Sciatic nerve (tissue), 2 donors: Measurements from ENCODE around the gene RAX2. TPM values are rescaled to one million over a fixed set of nuclear protein-coding genes. Genes with fewer than 3 reads are reported as not detected.

Experiments used
- ATAC-seq: fragments of 200-7000 bp; cut with Tn5 transposase; one replicate; pipeline ENCODE4 v1.9.1; 2020; ENCODE audit warnings: mild to moderate bottlenecking, moderate library complexity
- DNase-seq: peaks from one replicate; pipeline ENCODE4 v3.0.0-alpha.2; 2020; ENCODE audit warnings: low spot score
- intact Hi-C: fragments of 100-400 bp; cut with DNase I; formaldehyde crosslinking; loops from one replicate; pipeline ENCODE4 v1.14.2; 2022
- total RNA-seq: library from RNA; stranded (reverse); fragmentation: NEBNext Ultra II Directional; extraction: Animal tissue kit (Norgen Biotek cat#: 25700); gene quantifications from one replicate; pipeline ENCODE4 v1.2.1, GENCODE V29; 2021
- donor health status: DM: no; HTN: no; CAD: no.
- donor health status: DM: no; HTN: no; CAD: no.

Gene RAX2
- total RNA-seq, 1 donor from 2014 or later = not detected

DNA sequence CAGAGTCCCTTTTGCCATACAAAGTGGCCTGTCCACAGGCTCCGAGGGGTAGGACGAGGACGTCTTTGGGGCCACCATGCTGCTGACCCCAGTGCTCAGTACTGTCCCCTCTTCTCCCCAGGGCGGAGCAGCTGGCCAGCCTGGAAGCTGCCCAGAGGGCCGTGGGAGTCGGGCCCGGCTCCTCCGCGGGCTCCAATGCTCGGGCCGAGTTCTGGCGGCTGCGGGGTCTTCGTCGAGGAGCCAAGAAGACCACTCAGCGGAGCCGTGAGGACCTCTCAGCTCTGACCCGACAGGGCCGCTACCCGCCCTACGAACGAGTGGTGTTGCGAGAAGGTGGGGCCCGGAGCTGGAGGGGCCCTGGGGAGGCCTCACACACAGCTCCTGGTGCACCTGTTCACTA is 31.6 kb downstream of the RAX2 start:
- ATAC-seq (no peak), DNase-seq (no peak)
- intact Hi-C loops = no loop called here

DNA sequence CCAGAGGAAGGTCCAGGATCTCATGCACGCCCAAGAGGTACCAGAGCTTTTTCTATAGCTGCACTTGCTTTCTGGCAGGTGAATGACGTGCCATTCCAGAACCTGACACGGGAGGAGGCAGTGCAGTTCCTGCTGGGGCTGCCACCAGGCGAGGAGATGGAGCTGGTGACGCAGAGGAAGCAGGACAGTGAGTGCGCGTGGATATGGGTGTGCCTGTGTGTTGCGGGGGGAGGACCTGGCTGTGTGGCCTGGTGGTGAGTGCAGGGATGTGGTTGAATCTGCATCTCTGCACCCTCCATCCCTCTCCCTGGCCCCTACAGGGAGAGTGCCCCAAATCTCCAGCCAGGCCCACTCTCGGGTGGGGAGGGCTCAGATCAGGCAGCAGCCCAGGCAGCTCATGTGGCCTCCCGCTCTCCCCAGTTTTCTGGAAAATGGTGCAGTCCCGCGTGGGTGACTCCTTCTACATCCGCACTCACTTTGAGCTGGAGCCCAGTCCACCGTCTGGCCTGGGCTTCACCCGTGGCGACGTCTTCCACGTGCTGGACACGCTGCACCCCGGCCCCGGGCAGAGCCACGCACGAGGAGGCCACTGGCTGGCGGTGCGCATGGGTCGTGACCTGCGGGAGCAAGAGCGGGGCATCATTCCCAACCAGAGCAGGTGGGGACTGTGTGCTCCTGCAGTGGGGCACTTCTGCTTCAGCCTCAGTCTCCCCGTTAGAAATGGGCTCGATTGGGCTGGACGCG is 33.4 kb downstream of the RAX2 start:
- ATAC-seq (no peak), DNase-seq (no peak)
- intact Hi-C loops = no loop called here

DNA sequence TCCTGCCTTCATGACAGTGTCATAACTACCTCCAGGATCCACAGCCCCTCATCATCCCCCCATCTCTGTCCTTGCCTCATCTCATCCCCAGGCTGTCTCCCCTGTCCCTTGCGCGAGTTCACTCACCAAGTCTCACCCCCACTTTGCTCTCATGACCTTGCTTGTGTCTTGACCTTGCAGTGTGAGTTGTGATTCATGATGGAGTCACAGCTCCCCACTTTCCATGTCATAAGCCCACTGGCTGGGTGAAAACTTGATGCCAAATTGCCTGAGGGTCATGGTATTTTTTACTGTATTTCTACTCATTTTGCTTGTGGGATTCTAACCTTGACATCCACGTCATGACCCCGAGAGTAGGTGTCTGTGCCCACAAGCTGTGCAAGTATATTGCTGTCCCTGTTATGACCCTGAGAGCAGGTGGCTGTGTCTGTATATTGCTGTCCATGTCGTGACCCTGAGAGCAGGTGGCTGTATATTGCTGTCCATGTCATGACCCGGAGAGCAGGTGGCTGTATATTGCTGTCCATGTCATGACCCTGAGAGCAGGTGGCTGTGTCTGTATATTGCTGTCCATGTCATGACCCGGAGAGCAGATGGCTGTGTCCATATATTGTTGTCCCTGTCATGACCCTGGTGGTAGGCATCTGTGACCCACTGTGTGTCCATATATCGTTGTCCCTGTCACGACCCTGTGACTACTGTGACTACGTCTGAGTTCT is 34.4 kb downstream of the RAX2 start:
- DNase-seq = no peak
- ATAC-seq = no peak
- intact Hi-C loops = no loop called here

DNA sequence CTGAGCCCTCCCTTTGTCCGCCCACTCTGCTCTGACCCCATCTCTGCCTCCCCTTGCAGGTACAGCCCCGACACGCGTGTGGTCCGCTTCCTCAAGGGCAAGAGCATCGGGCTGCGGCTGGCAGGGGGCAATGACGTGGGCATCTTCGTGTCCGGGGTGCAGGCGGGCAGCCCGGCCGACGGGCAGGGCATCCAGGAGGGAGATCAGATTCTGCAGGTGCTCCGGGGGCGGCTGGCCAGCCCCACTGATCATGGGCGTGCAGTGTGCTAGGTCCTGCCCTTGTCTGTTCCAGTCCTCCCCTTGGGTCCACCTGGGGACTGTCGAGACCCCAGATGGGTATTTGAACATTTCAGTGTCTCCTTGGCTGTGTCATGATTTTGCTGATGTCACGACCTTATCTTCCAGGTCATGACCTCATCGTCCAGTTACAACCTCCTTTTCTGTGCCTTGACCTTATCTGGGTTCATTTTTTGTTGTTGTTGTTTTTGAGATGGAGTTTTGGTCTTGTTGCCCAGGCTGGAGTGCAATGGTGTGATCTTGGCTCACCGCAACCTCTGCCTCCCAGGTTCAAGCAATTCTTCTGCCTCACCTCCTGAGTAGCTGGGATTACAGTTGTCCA is 35.8 kb downstream of the RAX2 start:
- DNase-seq (no peak), ATAC-seq (no peak)
- intact Hi-C loops = no loop called here

DNA sequence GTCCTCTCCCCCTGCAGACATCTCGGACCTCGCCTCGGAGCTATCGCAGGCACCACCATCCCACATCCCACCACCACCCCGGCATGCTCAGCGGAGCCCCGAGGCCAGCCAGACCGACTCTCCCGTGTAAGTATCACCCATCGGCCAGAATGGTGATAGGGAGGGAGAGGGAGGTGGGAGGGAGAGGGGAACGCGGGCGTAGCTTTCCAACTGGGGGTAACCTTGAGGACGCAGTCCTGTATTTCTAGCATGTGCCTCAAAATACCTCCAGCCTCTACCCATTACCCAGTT is 37.8 kb downstream of the RAX2 start:
- ATAC-seq = no peak
- intact Hi-C loops = no loop called here
- DNase-seq = no peak

DNA sequence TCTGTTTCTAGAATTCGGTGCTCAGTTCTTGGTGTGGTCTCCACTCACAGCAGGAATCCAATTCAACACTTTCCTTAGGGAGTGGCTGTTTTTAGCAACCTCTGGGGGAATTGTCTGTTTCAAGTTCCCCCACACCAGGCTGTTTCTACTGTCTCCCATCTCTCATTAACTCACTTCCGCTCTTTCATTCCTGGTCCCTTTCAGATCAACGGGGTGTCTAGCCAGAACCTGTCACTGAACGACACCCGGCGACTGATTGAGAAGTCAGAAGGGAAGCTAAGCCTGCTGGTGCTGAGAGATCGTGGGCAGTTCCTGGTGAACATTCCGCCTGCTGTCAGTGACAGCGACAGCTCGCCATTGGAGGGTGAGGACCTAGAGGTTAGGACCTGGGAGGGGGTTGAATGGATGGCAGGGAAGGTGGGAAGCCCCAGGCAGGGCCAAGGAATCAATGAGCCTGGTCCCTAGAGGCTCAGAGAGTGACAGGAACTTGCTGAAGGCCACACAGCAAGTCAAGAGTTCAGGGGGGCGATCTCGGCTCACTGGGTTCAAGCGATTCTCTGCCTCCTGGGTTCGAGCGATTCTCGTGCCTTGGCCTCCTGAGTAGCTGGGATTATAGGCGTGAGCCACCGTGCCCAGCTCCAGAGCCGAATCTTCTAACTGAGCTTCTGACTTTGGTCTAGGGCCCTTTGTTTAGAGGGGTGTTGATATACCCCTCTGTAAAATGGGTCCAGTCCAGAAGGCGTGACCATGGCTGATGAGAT is 38.3 kb downstream of the RAX2 start:
- DNase-seq = no peak
- intact Hi-C loops = no loop called here
- ATAC-seq = no peak

DNA sequence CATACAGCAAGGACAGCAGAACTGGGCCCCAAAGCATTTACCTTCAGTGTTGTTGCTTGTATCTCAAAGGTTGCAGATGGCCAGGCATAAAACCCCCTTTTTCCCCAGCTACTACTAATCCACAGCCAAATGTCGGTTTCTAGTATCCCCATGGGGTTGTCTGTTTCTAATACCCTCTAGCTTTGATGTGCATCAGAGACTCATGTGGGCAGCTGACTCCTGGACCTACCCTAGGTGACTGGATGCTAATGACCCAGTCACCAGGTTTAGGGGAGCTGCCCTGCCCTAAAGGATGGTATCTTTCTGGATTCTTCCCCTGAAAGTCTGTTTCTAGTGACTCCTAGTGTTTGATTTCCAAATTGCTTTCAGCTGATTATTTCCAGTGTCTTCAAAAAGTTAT is 39.9 kb downstream of the RAX2 start:
- no peak for ATAC-seq
- no peak for DNase-seq
- intact Hi-C loops = no loop called here

DNA sequence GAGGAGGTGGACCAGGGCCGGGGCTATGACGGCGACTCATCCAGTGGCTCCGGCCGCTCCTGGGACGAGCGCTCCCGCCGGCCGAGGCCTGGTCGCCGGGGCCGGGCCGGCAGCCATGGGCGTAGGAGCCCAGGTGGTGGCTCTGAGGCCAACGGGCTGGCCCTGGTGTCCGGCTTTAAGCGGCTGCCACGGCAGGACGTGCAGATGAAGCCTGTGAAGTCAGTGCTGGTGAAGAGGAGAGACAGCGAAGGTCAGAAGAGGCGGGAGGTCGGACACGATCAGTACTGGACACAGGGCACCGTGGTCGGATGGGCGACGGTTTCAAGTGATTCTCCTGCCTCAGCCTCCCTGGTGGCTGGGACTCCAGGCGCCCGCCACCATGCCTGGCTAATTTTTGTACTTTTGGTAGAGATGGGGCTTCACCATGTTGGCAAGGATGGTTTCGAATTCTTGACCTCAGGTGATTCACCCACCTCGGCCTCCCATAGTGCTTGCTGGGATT is 41.5 kb downstream of the RAX2 start:
- ATAC-seq = no peak
- intact Hi-C loops = no loop called here
- no peak for DNase-seq

DNA sequence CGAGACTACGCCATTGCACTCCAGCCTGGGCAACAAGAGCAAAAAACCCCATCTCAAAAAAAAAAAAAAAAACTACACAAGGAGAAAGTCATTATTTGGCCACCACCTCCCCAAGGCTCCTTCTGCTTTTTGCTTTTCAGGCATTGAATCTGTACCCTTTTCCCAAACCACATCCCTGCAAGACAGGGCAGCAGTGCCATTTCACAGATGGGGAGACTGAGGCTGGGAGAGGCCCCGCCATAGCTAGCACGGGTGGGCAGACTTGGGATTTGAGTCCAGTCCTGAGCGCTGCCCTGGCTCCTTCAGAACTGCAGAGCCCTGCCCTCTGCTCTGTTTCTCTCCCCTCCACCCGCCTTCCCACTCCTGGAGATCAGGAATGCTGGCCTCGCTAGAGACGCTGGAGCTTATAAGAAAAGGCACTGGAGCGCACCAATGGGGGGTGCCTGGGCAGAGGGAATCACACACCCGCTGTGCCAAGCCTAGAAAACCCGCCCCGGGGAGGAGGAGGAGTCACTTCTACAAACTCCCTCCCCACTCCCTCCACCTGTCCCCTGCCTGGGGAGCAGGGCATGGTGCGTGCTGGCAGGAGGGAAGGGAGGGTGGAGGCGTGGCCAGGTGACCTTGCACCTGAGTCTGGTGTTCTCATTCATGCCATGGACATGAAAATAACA is 46.3 kb downstream of the RAX2 start:
- no peak for ATAC-seq
- intact Hi-C loops = no loop called here

DNA sequence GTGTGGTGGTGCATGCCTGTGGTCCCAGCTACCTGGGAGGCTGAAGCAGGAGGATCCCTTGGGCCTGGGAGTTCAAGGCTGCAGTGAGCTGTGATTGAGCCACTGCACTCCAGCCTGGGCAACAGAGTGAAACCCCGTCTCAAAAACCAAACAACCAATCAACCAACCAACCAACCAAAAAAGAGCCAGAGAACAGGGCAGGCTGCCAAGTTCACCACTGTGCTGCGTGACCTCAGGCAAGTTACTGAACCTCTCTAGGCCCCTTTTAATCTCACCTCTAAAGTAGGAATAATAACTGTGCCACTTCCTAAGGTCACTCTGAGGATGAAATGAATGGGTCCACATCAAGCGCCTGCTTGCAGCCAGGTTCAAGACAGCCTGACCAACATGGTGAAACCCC is 46.9 kb downstream of the RAX2 start:
- intact Hi-C loops = no loop called here
- ATAC-seq = no peak
- DNase-seq = no peak

More for the DNA sequence above, 46.3 kb downstream of the RAX2 start:
- no peak for DNase-seq

DNA sequence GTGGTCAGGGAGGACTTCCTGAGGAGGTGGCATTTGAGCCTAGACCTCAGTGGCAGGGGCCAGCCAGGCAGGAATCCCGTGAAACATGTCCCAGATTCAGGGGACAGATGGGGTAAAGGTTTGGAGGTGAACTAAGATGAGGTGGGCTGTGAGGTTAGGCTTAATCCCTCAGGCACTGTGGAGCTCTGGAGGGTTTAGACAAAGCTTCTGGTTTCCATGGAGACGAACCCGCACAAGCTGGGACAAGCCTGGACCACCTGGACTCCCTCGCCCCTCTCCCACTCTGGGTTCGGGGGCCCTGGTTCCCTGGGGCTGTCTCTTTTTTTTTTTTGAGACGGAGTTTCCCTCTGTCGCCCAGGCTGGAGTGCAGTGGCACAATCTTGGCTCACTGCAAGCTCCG is 48.1 kb downstream of the RAX2 start:
- intact Hi-C loops = no loop called here
- no peak for DNase-seq
- ATAC-seq = no peak

DNA sequence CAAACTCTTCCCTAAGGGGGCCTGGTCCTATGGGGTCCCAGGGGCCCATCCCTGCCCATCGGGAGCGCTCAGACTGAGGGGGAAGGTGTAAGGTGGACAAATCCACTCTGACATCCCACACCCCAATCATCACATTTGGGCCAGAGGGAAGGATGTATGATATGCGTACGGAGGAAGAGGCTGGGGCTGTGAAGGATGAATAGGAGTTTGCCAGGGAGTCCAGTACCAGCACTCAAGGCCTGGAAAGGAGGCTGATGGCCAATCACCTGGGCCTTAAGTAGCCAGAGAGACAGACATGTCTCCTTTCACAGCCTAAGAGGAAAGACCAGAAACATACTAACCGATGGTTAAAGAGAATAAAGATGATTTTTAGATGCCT is 48.9 kb downstream of the RAX2 start:
- DNase-seq (no peak), ATAC-seq (no peak)
- intact Hi-C loops = no loop called here

DNA sequence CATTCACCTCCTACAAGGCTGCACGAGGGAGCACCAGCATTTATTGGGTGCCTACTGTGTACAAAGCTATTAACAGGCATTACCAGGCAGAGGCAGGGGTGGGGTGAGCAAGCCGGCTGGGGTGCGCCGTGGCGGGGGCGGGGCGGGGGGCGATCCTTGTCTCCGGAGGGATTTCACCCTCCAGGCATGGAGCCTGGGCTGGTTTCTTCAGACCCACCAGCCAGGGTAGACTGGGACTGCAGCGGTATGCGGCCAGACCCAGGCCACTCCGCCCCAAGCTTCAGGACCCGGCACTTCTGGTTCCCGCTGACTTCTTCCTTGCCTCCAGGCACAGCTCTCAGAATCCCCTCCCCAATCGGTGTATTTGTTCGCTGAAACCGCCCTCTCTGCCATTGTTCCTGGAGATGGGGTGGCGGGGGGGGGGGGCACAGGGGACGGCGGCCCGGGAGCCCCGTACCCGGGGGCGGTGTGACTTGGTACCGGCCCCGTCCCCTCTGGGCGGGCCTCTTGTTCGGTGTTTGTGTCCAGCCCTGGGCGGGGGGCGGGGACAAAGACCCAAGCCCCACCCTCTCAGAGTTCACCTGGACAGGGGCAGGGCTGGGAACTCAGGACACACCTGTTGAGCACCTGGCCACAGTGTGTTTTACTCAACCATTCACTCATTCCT is 49.5 kb downstream of the RAX2 start:
- DNase-seq = no peak
- no peak for ATAC-seq
- intact Hi-C loops = no loop called here

DNA sequence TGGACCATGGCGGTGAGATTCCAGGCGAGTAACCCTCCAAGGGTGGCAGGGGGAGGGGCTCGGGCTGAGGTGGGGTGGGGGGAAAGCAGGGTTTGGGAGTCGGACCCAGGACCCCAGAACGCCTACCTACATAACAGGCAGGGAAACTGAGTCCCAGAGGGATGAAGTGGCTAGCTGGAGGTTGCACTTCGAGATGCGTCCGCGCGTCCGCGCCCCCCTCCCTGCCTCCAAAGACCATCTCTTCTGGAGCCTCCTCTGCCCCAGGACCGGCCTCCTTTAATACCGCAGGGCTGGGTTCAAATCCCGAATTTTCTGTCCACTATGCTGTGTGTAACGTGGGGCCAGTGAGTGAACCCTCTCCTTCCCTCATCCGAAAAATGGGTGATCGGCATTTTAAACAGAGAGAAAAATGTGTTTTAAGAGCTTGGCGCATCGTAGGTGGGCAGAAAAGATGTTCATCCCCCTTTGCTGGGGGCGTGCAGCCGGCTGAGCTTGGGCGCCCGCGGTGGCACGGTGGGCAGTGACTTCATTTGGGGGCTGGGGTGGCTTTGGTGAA is 50.1 kb downstream of the RAX2 start:
- DNase-seq (no peak), ATAC-seq (peak; percentile 6)
- intact Hi-C loops = no loop called here

DNA sequence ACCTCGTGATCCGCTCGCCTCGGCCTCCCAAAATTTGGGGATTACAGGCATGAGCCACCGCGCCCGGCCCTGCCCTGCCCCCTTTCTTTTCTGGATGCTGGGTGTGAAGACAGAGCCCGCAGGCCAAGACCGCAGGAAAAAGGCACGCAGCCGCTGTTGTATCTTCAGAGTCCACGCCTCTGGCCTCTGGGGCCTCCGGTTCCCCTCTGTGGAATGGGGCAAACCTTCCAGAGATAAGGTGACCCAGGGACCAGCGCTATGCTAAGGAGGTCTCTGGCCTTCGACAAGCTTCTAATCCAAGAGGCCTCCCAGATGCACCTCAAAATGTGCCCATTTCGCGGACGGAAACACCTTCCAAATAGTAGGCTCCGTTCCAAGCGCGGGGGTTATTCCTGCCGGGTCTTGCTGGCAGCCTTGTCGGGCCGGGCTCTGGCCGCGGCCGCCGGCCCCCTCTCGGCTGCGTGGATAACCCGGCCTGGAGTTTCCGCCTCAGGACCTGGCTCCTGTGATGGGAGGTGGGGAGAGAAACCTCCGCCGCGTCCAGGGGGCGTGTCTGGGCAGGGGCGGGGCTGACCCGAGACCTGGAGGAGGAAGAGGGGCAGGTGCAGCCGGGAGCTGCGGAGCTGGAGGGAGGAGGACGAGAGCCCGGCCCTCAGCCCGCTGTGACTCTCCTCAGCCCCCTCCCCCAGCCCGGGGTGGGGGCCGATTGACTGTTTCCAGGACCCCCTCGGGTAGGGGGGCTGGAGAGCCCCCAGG is 50.7 kb downstream of the RAX2 start:
- ATAC-seq (peak; percentile 85), DNase-seq (peak; percentile 86)
- intact Hi-C loops = no loop called here

DNA sequence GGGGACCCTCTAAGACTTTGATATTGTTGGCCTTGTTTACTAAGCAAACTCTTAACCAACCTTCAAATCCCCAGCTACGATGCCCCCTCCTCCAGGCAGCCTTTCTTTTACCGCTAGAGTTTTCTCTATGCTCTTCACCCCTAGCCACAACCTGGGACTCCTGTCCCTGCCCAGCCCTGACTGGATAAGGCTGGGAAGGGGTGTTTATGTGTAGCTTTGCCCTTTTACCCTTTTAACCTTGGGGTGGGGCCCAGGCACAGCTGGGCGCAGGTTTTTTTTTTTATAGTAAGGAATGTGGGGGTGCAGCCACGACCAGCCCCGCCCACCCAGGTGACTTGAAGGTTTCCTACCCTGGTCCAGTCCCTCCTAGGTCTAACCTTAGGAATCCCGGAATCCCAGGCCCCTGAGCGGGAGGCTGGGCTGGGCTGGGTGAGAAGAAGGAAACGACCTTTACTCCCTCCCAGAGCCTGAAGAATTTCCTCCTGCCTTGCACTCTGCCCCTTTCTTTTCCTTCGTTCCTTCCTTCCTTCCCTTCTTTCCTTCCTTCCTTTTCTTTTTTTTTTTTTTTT is 51.6 kb downstream of the RAX2 start:
- ATAC-seq = no peak
- intact Hi-C loops = no loop called here
- DNase-seq = no peak

DNA sequence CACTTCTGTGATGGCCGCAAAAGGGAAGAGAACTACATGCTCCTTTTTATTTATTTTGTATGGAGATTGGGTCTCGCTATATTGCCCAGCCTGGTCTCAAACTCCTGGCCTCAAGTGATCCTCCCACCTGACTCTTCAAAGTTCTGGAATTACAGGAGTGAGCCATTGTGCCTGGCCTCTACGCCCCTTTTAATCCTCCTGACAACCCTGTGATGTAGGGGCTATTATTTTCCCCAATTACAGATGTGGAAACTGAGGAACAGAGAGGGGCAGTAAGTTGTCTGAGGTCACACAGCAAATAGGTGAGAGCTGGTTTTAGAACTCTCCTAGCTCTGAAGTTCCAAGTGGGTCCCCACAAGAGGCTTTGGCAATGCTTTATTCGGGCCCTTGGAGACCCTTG is 52.2 kb downstream of the RAX2 start:
- ATAC-seq = no peak
- no peak for DNase-seq
- intact Hi-C loops = no loop called here
